Loucy (cell line): ENCODE results near the gene EXOC3L2.

Experiments used
- CTCF ChIP-seq: fragments of 200-600 bp; sonication (generic); conservative IDR thresholded peaks from 2 replicates; pipeline ENCODE4 v1.5.1; 2014; ENCODE audit warnings: mild to moderate bottlenecking, antibody characterized with exemption, low read length
- EZH2phosphoT487 ChIP-seq: fragments of 200-600 bp; IDR thresholded peaks from 2 replicates; pipeline ENCODE4 v1.6.1; 2018; ENCODE audit warnings: antibody characterized with exemption, mild to moderate bottlenecking, moderate library complexity, borderline replicate concordance

GRCh38 chr19:45200568-45200967, 44.6 kb downstream of the EXOC3L2 start:
- TF ChIP-seq CTCF, result peak; percentile 55
- no peak for TF ChIP-seq EZH2phosphoT487
